GM19351 (cell line): ENCODE data around the gene CDH23.

ENCODE experiments used
- ATAC-seq: cut with Tn5 transposase; IDR thresholded peaks from one replicate; pipeline ENCODE4 v1.9.1; 2021; ENCODE audit warnings: mild to moderate bottlenecking, moderate library complexity; ENCODE audit not compliant: unreplicated experiment

Gene CDH23

DNA sequence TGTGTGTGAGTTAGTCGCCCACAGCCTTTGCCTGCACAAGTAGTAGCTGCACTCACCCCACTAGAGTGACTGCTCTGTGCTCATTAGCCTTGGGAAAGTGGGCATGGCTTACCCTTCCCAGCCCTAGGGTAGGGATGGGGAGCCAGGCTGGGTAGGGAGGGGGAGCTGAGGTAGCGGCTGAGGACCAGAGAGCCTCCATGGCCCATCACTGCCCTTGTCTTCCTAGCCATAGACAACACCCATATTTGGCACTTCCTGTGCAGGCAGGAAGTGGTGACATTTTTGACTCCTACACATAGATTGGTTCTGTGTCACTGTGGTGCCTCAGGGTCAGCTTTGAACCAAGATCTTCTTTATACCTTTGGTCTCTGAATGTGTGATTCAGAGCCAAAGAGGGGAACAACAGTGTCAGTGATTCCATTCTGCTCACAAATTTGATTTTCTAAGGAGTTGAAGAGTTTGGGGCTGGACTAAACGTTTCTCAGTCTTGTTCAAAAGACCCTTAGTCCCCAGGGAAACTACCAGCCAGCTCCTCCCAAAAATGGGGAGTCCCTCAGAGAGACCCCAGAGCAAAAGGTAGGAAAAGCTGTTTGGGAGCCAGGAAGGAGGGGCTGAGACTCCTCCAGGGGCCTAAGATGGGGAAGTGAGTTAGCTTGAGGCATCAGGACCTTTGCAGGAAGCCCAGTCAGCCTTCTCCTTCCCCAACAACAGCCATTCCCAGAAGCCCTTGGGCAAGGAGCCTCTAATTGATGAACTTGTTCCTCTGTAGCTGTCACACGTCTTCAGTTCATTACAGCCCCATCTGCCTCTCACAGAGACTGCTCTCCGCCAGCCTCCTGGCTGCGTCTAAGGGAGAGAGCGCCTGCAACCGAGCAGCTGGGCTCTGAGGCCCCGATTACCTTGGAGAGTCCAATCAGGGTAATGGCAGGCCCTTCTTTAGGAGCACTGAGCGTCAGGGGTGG lies 135.0 kb downstream of the CDH23 start:
- peak; percentile 45 for ATAC-seq

- no peak for ATAC-seq
Observed at GRCh38 chr10:71532878-71533277, 136.2 kb downstream of the CDH23 start.

- no peak for ATAC-seq
Observed at GRCh38 chr10:71533936-71534335, 137.2 kb downstream of the CDH23 start.

DNA sequence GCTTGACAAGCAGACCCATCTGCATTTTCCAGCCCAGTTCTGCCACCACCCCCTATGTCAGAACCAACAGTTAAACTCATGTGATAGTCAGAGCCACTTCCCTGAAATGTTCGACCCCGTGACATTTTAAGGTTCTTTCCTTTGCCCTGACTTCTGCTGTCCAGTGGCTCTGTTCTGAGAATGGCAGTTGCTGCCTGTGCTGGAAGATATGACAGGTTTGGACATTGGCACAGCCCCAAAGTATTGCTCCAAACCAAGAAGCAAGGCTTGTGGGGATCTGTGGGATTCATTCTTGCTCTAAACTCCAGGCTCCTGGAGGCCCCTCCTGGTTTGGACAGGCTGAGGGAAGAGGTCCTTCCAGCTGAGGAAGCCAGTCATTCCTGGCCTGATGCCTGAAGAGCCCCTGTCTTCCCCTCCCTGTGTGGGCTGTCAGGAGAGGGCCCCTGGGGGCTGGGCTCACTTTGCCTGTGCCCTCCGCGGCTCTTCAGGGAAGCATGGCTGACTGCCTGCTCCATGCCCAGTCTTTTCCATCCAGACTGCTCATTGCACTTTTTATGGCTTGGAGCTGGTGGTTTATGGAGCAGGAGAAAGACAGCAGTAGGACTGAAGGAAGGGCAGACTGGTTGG lies 138.0 kb downstream of the CDH23 start:
- ATAC-seq: no peak

- no peak for ATAC-seq
Observed at GRCh38 chr10:71536332-71536731, 139.6 kb downstream of the CDH23 start.

- ATAC-seq: no peak
Observed at GRCh38 chr10:71537125-71537524, 140.4 kb downstream of the CDH23 start.

- no peak for ATAC-seq
Observed at GRCh38 chr10:71537681-71538080, 141.0 kb downstream of the CDH23 start.

DNA sequence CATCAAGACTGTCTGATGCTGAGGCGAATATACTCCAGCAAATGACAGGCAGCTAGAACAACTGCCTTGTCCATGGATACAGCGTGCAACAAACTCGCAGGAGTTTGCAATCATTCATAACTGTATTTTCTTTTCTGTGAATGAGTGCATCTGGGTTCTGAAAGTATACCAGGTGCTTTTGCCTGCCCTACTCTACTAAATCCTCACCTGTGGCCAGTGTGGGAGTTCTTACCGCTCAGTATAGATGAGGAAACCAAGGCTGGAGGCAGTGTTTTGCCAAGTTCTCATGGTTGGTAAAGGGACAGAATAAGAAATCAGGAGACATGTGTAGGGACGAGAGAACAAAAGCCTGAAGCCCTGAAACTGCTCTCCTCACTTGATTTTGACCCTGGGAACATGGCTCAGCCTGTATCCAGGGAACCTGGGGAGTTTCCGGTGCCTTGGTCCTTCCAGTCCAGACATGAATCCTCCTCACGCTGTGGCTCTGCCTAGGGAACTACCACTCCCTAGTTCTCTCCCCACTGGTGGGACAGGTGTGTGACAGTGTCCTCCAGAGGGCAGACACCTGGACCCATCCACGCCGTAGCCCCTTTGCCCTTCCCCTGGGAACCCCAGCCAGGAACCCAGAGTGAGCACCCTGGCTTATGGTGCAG lies 142.0 kb downstream of the CDH23 start:
- no peak for ATAC-seq

- no peak for ATAC-seq
Observed at GRCh38 chr10:71539442-71540118, 142.9 kb downstream of the CDH23 start.

GRCh38 chr10:71542478-71542877 lies 145.8 kb downstream of the CDH23 start:
- no peak for ATAC-seq

DNA sequence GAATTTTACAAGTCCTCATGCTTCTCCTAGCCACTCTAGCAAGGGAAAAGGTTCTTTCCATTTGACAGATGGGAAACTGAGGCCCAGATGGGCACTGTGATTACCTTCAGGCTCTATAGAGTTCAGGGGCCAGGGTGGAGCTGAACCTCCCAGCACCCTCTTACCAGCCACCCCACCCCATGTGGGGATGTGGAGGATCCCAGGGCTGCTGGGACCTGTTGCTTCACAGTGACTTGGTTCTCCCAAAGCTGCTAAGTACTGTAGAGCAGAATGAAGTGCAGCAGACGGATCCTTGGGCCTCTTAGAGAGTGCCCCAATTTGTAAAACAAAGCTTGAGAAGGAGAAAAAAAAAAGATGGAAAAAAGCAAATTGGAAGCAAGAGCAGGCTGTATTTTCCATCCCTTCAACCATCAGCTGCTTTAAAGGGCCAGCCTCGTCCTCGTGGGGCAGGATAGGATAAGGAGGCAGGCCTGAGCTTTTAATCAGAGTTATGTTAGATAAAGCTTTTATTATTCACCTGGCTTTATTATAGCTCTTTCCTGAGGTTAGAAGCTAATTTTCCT lies 147.0 kb downstream of the CDH23 start:
- no peak for ATAC-seq

- ATAC-seq: no peak
Observed at GRCh38 chr10:71545001-71545400, 148.3 kb downstream of the CDH23 start.

- ATAC-seq: no peak
Observed at GRCh38 chr10:71546220-71546619, 149.5 kb downstream of the CDH23 start.

- no peak for ATAC-seq
Observed at GRCh38 chr10:71547312-71547711, 150.6 kb downstream of the CDH23 start.

DNA sequence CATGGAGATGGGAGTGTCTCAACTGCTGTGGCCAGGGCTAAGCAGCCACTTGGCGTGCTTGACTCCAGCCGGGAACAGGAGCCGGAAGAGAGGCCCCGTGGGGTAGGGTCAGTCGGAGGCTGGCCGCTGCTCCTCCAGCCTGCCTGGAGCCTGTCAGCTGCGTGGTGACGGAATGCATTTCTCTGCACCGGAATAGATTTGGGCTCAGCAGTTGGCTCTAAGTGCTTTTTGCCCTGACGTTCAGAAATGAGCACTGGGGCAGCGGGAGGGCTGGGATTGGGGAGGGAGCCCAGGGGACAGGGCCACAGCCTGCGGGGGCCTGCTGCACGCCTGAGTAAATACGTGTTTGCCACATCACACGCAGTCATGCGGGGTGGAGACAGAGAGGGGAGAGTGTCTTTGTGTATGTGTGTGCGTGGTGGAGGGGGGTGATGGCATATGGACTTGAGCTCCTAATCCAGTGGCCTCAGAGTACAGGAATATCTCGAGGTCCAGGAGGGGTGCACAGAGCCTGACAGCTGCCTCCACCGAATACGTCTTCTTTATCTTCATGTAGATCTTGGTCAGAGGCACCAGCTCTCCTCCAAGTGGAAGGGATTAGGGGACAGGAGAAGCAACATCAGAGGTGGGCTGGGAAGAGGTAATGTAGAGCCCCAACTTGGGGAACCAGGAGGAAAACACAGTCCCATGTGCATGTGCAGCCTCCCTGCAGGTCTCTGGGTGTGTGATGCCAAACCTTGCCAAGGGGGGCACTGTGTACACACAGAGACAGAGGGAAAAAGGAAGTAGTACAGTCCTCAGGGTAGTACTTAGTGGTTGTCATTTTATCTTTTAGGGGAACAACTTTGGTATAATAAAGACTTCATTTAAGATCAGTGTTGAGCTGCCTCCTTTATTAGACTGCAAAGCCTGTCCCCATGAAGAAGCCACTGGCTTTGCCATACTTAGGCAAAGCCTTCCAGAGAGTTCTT lies 151.4 kb downstream of the CDH23 start:
- ATAC-seq: peak; percentile 44

DNA sequence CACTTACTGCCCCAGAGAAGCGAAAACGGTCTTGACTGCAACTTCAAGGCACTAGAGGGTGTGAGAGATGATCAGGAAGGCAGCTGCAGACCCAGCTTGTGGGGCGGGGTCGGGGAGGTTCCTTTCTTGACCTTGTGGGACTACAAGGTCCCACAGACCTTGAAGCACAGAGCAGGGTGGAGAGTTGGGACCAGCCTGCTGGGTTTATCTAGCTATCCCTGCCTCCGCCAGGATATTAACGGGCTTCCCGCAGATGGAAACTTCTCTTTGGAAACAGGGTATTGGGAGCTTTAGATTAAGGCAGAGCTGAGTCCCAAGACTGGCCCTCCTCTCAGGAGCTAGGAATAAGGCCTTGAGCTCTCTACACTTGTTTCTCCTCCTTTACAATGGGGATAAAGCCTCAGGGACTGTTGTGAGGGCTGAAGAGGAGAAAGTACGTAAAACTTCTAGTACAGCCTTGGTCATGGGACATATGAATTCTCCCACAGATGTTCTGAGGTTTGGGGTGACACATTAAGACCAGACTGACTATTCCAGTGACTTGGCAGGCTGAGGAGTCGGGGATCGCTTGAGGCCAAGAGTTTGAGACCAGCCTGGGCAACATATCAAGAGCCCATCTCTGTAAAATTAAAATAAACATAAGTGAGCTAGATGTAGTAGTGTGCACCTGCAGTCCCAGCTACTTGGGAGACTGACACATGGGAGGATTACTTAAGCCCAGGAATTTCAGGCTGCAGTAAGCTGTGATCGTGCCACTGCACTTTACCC lies 153.2 kb downstream of the CDH23 start:
- no peak for ATAC-seq

DNA sequence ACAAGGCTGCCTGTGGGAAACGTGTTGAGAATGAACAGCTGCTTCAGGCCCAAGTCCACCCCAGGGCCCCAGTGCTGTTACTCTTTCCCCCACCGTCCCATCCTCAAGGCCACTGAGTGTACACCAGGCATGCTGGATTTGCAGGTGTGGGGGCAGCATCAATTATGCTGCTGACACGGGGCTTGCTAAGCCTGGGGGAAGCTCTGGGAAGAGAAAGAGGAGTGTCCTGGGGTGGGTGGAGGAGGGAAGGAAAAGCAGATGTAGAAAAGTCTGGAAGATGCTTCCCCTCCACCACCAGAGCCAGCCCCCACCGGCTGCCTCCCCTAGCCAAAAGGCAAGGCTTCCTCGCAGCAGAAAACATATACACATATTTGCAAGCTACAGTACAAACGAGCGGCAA lies 153.9 kb downstream of the CDH23 start:
- ATAC-seq: no peak

DNA sequence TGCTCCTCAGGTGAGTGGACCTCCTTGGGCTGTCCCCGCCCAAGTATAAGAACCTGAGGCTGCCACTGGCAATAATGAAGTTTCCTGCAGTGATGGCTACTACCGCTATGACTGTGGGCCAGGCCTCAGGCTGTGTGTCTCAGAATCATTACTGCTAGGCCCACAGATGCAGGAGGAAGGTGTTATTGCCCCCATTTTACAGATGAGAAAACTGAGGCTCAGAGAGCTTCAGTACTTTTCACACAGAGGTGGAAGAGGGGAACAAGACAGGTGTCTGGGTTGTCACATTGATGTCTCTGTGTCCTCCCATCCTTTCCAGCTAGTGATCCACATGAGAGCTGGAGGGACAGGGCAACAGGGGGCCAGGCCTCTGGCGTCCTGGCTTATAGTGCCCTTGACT lies 155.2 kb downstream of the CDH23 start:
- ATAC-seq: no peak

DNA sequence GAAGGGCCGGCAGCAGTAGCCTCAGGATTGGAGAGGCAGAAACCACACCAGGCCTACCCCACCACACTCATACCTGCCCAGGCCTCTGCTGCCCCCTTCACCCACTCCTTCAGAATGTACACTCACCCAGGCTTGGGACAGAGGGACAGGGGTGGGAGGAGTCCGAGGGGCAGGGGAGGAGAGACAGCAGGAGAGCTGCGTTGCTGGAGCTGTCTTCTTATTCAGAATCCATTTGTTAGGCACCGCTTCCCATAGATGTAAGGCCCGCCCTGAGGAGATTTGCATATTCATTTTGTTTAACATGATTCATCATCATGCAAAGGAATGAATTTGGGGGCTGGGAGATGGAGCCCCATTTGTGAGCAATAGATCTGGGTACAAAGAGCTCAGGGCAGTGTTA lies 156.7 kb downstream of the CDH23 start:
- no peak for ATAC-seq
